K562 (cell line): Measurements from ENCODE around the gene CREB3L4. TPM values are rescaled to one million over a fixed set of nuclear protein-coding genes. Genes with fewer than 3 reads are reported as not detected.

Source experiments
- CBX5 ChIP-seq: IDR thresholded peaks from 2 replicates; pipeline ENCODE4 v1.6.1; 2014; ENCODE audit warnings: low read depth, borderline replicate concordance
- DDX20 ChIP-seq: fragments of 450-650 bp; IDR thresholded peaks from 2 replicates; pipeline ENCODE4 v1.6.1; 2016; ENCODE audit warnings: missing genetic modification characterization, low read depth, mild to moderate bottlenecking, missing compliant biosample characterization, moderate library complexity
- DPF2 ChIP-seq: fragments of 450-650 bp; IDR thresholded peaks from 2 replicates; pipeline ENCODE4 v1.6.1; 2016
- ELF2 ChIP-seq: fragments of 250-450 bp; sonication (Bioruptor Pico); IDR thresholded peaks from 2 replicates; pipeline ENCODE4 v1.5.0; 2021; ENCODE audit warnings: mild to moderate bottlenecking
- MCM2 ChIP-seq: fragments of 450-650 bp; IDR thresholded peaks from 2 replicates; pipeline ENCODE4 v1.6.1; 2017; ENCODE audit warnings: low read depth, mild to moderate bottlenecking
- NRF1 ChIP-seq, 2 experiments: fragments of 450-650 bp; IDR thresholded peaks in 1 of 2; conservative IDR thresholded peaks in 1 of 2; 2 replicates each; pipeline ENCODE4 v1.6.1; 2014; ENCODE audit warnings: mild to moderate bottlenecking in 2 of 2
- POLR2AphosphoS2 ChIP-seq: IDR thresholded peaks from 2 replicates; pipeline ENCODE4 v1.6.1; 2012; ENCODE audit warnings: low read length, improper control_type of control experiment
- TFAM ChIP-seq: fragments of 250-450 bp; sonication (Bioruptor Pico); conservative IDR thresholded peaks from 2 replicates; pipeline ENCODE4 v1.5.0; 2021; ENCODE audit warnings: mild to moderate bottlenecking, moderate library complexity
- YY1 ChIP-seq, 3 experiments: IDR thresholded peaks; 2 replicates each; pipeline ENCODE4 v1.6.1; 2011; ENCODE audit warnings: low read length in 2 of 3, mild to moderate bottlenecking in 2 of 3, moderate library complexity in 2 of 3, borderline replicate concordance in 1 of 3, control low read depth in 1 of 3, low read depth in 1 of 3; ENCODE audit not compliant: insufficient read depth in 3 of 3, insufficient replicate concordance in 2 of 3, control insufficient read depth in 1 of 3, insufficient read length in 1 of 3; ENCODE audit errors: extremely low read depth in 1 of 3
- ZBTB8A ChIP-seq: fragments of 450-650 bp; IDR thresholded peaks from 2 replicates; pipeline ENCODE4 v1.6.1; 2018; ENCODE audit warnings: mild to moderate bottlenecking, moderate library complexity; ENCODE audit not compliant: partially characterized antibody
- ZNF232 ChIP-seq: sonication (generic); formaldehyde crosslinking; IDR thresholded peaks from 2 replicates; pipeline ENCODE4 v1.8.0; 2022; ENCODE audit warnings: mild to moderate bottlenecking, missing genetic modification reagents
- ZNF253 ChIP-seq: fragments of 250-450 bp; sonication (Bioruptor Pico); conservative IDR thresholded peaks from 2 replicates; pipeline ENCODE4 v1.6.1; 2021; ENCODE audit warnings: mild to moderate bottlenecking
- ZNF354B ChIP-seq: fragments of 250-450 bp; sonication (Bioruptor Pico); IDR thresholded peaks from 2 replicates; pipeline ENCODE4 v1.4.0; 2020
- polyA plus RNA-seq, 8 experiments: library from polyadenylated mRNA; depleted of rRNA in 4 of 8; stranded (reverse) in 5 of 8; unstranded in 3 of 8; fragments of >200 nt; fragmentation: Nextera tagmentation in 2 of 8; fragmentation: Illumina TruSeq in 1 of 8; extraction: Ambion mirVana in 2 of 8; extraction: Trizol in 1 of 8; gene quantifications; 2 replicates each; pipeline versions ENCODE4 v1.2.1 to v1.2.3, GENCODE V29; 2011 to 2014; ENCODE audit warnings: inconsistent platforms in 1 of 8, missing spikeins in 1 of 8
- total RNA-seq, 7 experiments: library from RNA; depleted of rRNA in 6 of 7; stranded (reverse); fragments of >200 nt in 6 of 7; fragmentation: Illumina TruSeq in 2 of 7; extraction: Trizol in 2 of 7; gene quantifications; 2 replicates each; pipeline versions ENCODE4 v1.2.1 to v1.2.3, GENCODE V29; 2011 to 2021; ENCODE audit warnings: low replicate concordance in 1 of 7
- TF ChIP-seq, protein P1 (sequence below), 2 experiments: fragments of 250-450 bp in 1 of 2; fragments of 450-650 bp in 1 of 2; sonication (Bioruptor Pico) in 1 of 2; IDR thresholded peaks; 2 replicates each; pipeline versions ENCODE4 v1.6.1 to v1.8.0; 2016 to 2021; ENCODE audit warnings: mild to moderate bottlenecking in 2 of 2, moderate library complexity in 2 of 2, missing compliant biosample characterization in 1 of 2, missing genetic modification characterization in 1 of 2
- TF ChIP-seq, protein P2 (sequence below): fragments of 250-450 bp; sonication (Bioruptor Pico); IDR thresholded peaks from 2 replicates; pipeline ENCODE4 v1.8.0; 2021; ENCODE audit warnings: mild to moderate bottlenecking, moderate library complexity
- TF ChIP-seq, protein P3 (sequence below): fragments of 450-650 bp; formaldehyde crosslinking; IDR thresholded peaks from 2 replicates; pipeline ENCODE4 v1.4.0; 2022; ENCODE audit warnings: missing genetic modification characterization
- TF ChIP-seq, protein P4 (sequence below): IDR thresholded peaks from 2 replicates; pipeline ENCODE4 v1.6.1; 2012; ENCODE audit warnings: low read depth, low read length, improper control_type of control experiment, borderline replicate concordance
- TF ChIP-seq, protein P5 (sequence below): IDR thresholded peaks from 2 replicates; pipeline ENCODE4 v1.6.1; 2016; ENCODE audit warnings: missing genetic modification characterization, missing compliant biosample characterization
- TF ChIP-seq, protein P6 (sequence below), 2 experiments: fragments of 450-650 bp; conservative IDR thresholded peaks; 2 replicates each; pipeline ENCODE4 v1.6.1; 2017; ENCODE audit warnings: mild to moderate bottlenecking in 2 of 2, moderate library complexity in 2 of 2

The CREB3L4 gene
- total and polyA plus RNA-seq, 9 of the 15 experiments (the other 6 are each of a cell fraction or from before 2014, with no cell fraction given): 9.9 to 18.6 (median 13.9) TPM

DNA sequence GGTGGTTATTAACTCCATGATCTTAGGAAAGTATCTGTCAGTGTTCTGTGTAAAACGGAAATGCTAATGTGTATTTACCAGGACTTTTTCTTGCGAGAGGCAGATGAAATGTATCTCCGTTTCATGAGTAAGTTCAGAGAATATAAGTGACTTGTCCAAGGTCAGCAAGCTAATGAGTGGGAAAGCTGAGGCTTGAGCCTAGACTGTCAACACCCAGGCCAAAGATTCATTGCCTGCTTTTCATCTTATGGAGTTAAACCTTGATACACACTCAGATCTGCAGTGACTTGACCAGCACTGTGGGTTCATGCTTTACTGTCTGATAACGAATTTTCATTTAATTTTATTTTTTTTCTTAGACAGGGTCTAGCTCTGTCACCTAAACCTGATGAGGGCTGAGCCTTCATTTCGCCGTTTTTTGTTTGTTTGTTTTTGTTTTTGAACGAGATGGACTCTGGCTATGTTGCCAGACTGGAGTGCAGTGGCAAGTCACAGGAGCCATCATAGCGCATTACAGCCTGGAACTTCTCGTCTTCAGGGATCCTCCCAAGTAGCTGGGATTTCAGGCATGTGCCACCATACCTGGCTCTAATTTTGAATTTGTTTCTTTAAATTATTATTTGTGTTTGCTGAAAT, 10.7 kb downstream of the CREB3L4 start (continued):
- no peak for TF ChIP-seq DDX20 (tag)
- no peak for TF ChIP-seq ZBTB8A
- TF ChIP-seq CBX5: no peak
- TF ChIP-seq NRF1 (conservative IDR thresholded peaks at IDR 0.05 in 1 of 2, IDR thresholded peaks at IDR 0.05 in 1 of 2): no peak
- TF ChIP-seq, protein P1, sequence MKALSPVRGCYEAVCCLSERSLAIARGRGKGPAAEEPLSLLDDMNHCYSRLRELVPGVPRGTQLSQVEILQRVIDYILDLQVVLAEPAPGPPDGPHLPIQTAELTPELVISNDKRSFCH (CRISPR knock-in tag; IDR thresholded peaks at IDR 0.05): no peak
- TF ChIP-seq, protein P1 (tag; IDR thresholded peaks at IDR 0.05): no peak
- TF ChIP-seq, protein P2, sequence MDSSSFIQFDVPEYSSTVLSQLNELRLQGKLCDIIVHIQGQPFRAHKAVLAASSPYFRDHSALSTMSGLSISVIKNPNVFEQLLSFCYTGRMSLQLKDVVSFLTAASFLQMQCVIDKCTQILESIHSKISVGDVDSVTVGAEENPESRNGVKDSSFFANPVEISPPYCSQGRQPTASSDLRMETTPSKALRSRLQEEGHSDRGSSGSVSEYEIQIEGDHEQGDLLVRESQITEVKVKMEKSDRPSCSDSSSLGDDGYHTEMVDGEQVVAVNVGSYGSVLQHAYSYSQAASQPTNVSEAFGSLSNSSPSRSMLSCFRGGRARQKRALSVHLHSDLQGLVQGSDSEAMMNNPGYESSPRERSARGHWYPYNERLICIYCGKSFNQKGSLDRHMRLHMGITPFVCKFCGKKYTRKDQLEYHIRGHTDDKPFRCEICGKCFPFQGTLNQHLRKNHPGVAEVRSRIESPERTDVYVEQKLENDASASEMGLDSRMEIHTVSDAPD: no peak
- TF ChIP-seq TFAM: no peak
- peak in 1 of 3 experiments; percentile 70 for TF ChIP-seq YY1 (IDR thresholded peaks at IDR 0.05; ENCODE audit: borderline replicate concordance in 1 of 3, control insufficient read depth in 1 of 3, extremely low read depth in 1 of 3, insufficient read depth in 3 of 3, insufficient read length in 1 of 3, insufficient replicate concordance in 2 of 3, low read depth in 1 of 3, low read length in 2 of 3)
- TF ChIP-seq ZNF354B: no peak
- no peak for TF ChIP-seq MCM2
- TF ChIP-seq ZNF232 (CRISPR knock-in tag): no peak
- TF ChIP-seq DPF2: no peak
- 0 out of 2 replicates have a peak, but pooled peaks have one; percentile 21 for TF ChIP-seq ELF2
- TF ChIP-seq, protein P3, sequence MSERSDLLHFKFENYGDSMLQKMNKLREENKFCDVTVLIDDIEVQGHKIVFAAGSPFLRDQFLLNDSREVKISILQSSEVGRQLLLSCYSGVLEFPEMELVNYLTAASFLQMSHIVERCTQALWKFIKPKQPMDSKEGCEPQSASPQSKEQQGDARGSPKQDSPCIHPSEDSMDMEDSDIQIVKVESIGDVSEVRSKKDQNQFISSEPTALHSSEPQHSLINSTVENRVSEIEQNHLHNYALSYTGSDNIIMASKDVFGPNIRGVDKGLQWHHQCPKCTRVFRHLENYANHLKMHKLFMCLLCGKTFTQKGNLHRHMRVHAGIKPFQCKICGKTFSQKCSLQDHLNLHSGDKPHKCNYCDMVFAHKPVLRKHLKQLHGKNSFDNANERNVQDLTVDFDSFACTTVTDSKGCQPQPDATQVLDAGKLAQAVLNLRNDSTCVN: no peak
- TF ChIP-seq, protein P4, sequence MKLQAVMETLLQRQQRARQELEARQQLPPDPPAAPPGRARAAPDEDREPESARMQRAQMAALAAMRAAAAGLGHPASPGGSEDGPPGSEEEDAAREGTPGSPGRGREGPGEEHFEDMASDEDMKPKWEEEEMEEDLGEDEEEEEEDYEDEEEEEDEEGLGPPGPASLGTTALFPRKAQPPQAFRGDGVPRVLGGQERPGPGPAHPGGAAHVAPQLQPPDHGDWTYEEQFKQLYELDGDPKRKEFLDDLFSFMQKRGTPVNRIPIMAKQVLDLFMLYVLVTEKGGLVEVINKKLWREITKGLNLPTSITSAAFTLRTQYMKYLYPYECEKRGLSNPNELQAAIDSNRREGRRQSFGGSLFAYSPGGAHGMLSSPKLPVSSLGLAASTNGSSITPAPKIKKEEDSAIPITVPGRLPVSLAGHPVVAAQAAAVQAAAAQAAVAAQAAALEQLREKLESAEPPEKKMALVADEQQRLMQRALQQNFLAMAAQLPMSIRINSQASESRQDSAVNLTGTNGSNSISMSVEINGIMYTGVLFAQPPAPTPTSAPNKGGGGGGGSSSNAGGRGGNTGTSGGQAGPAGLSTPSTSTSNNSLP: peak; percentile 39; the same call in 1 of the 2 replicates
- TF ChIP-seq POLR2AphosphoS2: no peak
- TF ChIP-seq ZNF253 (CRISPR knock-in tag): no peak
- TF ChIP-seq, protein P5, sequence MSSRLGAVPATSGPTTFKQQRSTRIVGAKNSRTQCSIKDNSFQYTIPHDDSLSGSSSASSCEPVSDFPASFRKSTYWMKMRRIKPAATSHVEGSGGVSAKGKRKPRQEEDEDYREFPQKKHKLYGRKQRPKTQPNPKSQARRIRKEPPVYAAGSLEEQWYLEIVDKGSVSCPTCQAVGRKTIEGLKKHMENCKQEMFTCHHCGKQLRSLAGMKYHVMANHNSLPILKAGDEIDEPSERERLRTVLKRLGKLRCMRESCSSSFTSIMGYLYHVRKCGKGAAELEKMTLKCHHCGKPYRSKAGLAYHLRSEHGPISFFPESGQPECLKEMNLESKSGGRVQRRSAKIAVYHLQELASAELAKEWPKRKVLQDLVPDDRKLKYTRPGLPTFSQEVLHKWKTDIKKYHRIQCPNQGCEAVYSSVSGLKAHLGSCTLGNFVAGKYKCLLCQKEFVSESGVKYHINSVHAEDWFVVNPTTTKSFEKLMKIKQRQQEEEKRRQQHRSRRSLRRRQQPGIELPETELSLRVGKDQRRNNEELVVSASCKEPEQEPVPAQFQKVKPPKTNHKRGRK (tag): no peak
- TF ChIP-seq, protein P6, sequence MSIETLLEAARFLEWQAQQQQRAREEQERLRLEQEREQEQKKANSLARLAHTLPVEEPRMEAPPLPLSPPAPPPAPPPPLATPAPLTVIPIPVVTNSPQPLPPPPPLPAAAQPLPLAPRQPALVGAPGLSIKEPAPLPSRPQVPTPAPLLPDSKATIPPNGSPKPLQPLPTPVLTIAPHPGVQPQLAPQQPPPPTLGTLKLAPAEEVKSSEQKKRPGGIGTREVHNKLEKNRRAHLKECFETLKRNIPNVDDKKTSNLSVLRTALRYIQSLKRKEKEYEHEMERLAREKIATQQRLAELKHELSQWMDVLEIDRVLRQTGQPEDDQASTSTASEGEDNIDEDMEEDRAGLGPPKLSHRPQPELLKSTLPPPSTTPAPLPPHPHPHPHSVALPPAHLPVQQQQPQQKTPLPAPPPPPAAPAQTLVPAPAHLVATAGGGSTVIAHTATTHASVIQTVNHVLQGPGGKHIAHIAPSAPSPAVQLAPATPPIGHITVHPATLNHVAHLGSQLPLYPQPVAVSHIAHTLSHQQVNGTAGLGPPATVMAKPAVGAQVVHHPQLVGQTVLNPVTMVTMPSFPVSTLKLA (conservative IDR thresholded peaks at IDR 0.05): no peak
